Tibial nerve (tissue), 4 donors: ENCODE results near the gene TMEM213.

Source experiments
- EP300 ChIP-seq, 2 donors: sonication (generic); formaldehyde crosslinking; IDR thresholded peaks; one replicate each; pipeline ENCODE4 v1.6.1; 2017; ENCODE audit warnings: antibody characterized with exemption in 2 of 2, mild to moderate bottlenecking in 1 of 2
- POLR2A ChIP-seq, 2 donors: fragments of 450-650 bp; IDR thresholded peaks; one replicate each; pipeline ENCODE4 v1.6.1; 2017; ENCODE audit warnings: antibody characterized with exemption in 2 of 2, mild to moderate bottlenecking in 2 of 2, moderate library complexity in 2 of 2
- TF ChIP-seq, protein P1 (sequence below), 5 experiments: fragments of 200-600 bp in 3 of 5; fragments of 450-650 bp in 2 of 5; sonication (generic) in 3 of 5; IDR thresholded peaks; one replicate each; pipeline ENCODE4 v1.5.1; 2016 to 2019; ENCODE audit warnings: antibody characterized with exemption in 5 of 5, mild to moderate bottlenecking in 3 of 5, moderate library complexity in 2 of 5

DNA sequence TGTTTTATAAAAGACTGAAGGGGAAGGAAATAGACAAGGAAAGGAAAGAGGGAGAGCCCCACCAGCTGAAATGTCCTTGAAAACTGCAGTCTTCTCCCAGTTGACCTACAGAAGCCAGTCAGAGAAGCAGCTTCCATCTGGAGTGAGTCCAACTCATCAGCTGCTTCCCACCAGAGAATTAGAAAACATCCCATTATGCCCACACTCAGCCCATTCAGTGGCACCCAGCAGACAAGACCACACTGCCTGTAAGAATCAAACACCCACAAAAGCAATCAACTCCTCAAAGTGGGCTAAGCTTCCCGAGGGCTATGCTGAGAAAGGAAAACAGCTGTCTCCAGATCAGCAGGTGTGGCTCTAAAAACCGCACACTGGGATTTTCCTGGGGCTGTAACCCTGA lies 29.6 kb upstream of the TMEM213 start:
- TF ChIP-seq, protein P1, sequence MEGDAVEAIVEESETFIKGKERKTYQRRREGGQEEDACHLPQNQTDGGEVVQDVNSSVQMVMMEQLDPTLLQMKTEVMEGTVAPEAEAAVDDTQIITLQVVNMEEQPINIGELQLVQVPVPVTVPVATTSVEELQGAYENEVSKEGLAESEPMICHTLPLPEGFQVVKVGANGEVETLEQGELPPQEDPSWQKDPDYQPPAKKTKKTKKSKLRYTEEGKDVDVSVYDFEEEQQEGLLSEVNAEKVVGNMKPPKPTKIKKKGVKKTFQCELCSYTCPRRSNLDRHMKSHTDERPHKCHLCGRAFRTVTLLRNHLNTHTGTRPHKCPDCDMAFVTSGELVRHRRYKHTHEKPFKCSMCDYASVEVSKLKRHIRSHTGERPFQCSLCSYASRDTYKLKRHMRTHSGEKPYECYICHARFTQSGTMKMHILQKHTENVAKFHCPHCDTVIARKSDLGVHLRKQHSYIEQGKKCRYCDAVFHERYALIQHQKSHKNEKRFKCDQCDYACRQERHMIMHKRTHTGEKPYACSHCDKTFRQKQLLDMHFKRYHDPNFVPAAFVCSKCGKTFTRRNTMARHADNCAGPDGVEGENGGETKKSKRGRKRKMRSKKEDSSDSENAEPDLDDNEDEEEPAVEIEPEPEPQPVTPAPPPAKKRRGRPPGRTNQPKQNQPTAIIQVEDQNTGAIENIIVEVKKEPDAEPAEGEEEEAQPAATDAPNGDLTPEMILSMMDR (IDR thresholded peaks at IDR 0.05) = no peak
- TF ChIP-seq POLR2A (IDR thresholded peaks at IDR 0.05) (no peak), EP300 (IDR thresholded peaks at IDR 0.05) (no peak)
